Neural cell (in vitro differentiated cells): ENCODE measurements around the gene PRKD1. TPM values are rescaled to one million over a fixed set of nuclear protein-coding genes. Genes with fewer than 3 reads are reported as not detected.

Experiments used
- H2AFZ ChIP-seq: fragments of 200-600, 300-800 bp; sonication (generic), shearing (Covaris generic); 2 replicates; pipeline ENCODE4 v1.6.0; 2014; ENCODE audit warnings: low read depth, mild to moderate bottlenecking, antibody characterized with exemption, low read length, moderate library complexity
- H3F3A ChIP-seq: fragments of 200-600 bp; shearing (Covaris generic); 2 replicates; pipeline ENCODE4 v1.6.1; 2016; ENCODE audit warnings: mild to moderate bottlenecking, moderate library complexity, mixed read lengths, antibody characterized with exemption, low read length; ENCODE audit not compliant: insufficient read depth, poor library complexity, severe bottlenecking
- H3K27ac ChIP-seq: fragments of 200-600, 300-800 bp; sonication (generic), shearing (Covaris generic); 2 replicates; pipeline ENCODE4 v1.5.1; 2014; ENCODE audit warnings: mild to moderate bottlenecking, low read length, moderate library complexity
- H3K27me3 ChIP-seq: fragments of 300-800, 200-600 bp; sonication (generic), shearing (Covaris generic); 2 replicates; pipeline ENCODE4 v1.6.0; 2014; ENCODE audit warnings: mild to moderate bottlenecking, low read depth, low read length, moderate library complexity; ENCODE audit not compliant: insufficient read depth
- H3K36me3 ChIP-seq: fragments of 300-800, 200-600 bp; sonication (generic), shearing (Covaris generic); 2 replicates; pipeline ENCODE4 v1.5.1; 2014; ENCODE audit warnings: mild to moderate bottlenecking, antibody characterized with exemption, low read length, moderate library complexity; ENCODE audit not compliant: insufficient read depth
- H3K4me2 ChIP-seq: fragments of 300-800, 200-600 bp; sonication (generic), shearing (Covaris generic); 2 replicates; pipeline ENCODE4 v1.6.0; 2014; ENCODE audit warnings: mild to moderate bottlenecking, low read length
- H3K4me3 ChIP-seq: fragments of 300-800, 200-600 bp; sonication (generic), shearing (Covaris generic); 2 replicates; pipeline ENCODE4 v1.5.1; 2014; ENCODE audit warnings: mild to moderate bottlenecking, low read length, moderate library complexity
- H3K79me2 ChIP-seq: fragments of 200-600 bp; shearing (Covaris generic); replicated peaks from 2 replicates; pipeline ENCODE4 v1.6.0; 2014; ENCODE audit warnings: mild to moderate bottlenecking, low read length, moderate library complexity; ENCODE audit not compliant: insufficient read depth
- H3K9ac ChIP-seq: fragments of 300-800, 200-600 bp; sonication (generic), shearing (Covaris generic); 2 replicates; pipeline ENCODE4 v1.6.1; 2016; ENCODE audit warnings: mild to moderate bottlenecking, low read length, mixed read lengths
- H3K9me2 ChIP-seq: fragments of 200-600 bp; shearing (Covaris generic); 2 replicates; pipeline ENCODE4 v1.6.1; 2016; ENCODE audit warnings: mild to moderate bottlenecking, low read length, mixed read lengths; ENCODE audit not compliant: insufficient read depth
- H3K9me3 ChIP-seq: fragments of 200-600, 300-800 bp; sonication (generic), shearing (Covaris generic); 2 replicates; pipeline ENCODE4 v1.6.1; 2016; ENCODE audit warnings: mild to moderate bottlenecking, mixed run types, low read length, moderate library complexity, mixed read lengths
- H4K20me1 ChIP-seq: fragments of 200-600 bp; shearing (Covaris generic); 2 replicates; pipeline ENCODE4 v1.6.1; 2016; ENCODE audit warnings: mild to moderate bottlenecking, mixed run types; ENCODE audit not compliant: insufficient read depth
- EP300 ChIP-seq: fragments of 450-650 bp; conservative IDR thresholded peaks from 2 replicates; pipeline ENCODE4 v1.6.1; 2014; ENCODE audit warnings: antibody characterized with exemption, mild to moderate bottlenecking, moderate library complexity; ENCODE audit not compliant: poor library complexity, severe bottlenecking
- EZH2 ChIP-seq: fragments of 200-600, 300-800 bp; shearing (Covaris generic), sonication (generic); IDR thresholded peaks from 2 replicates; pipeline ENCODE4 v1.6.1; 2014; ENCODE audit warnings: antibody characterized with exemption, low read length, borderline replicate concordance, mild to moderate bottlenecking; ENCODE audit not compliant: insufficient read depth, poor library complexity, severe bottlenecking
- MXI1 ChIP-seq: fragments of 450-650 bp; conservative IDR thresholded peaks from 2 replicates; pipeline ENCODE4 v1.6.1; 2014; ENCODE audit warnings: antibody characterized with exemption, mild to moderate bottlenecking; ENCODE audit not compliant: poor library complexity, severe bottlenecking
- POLR2AphosphoS5 ChIP-seq: IDR thresholded peaks from 2 replicates; pipeline ENCODE4 v1.6.1; 2012
- RAD21 ChIP-seq: fragments of 450-650 bp; conservative IDR thresholded peaks from 2 replicates; pipeline ENCODE4 v1.6.1; 2014; ENCODE audit warnings: antibody characterized with exemption, mild to moderate bottlenecking, moderate library complexity
- SMC3 ChIP-seq: fragments of 450-650 bp; conservative IDR thresholded peaks from 2 replicates; pipeline ENCODE4 v1.6.1; 2014; ENCODE audit warnings: antibody characterized with exemption, mild to moderate bottlenecking, moderate library complexity; ENCODE audit not compliant: poor library complexity
- TAF1 ChIP-seq: IDR thresholded peaks from 2 replicates; pipeline ENCODE4 v1.6.1; 2012; ENCODE audit warnings: low read depth
- polyA plus RNA-seq: library from polyadenylated mRNA; depleted of rRNA; stranded (reverse); fragments of >200 nt; gene quantifications from 2 replicates; pipeline ENCODE4 v1.2.3, GENCODE V29; 2014
- TF ChIP-seq, protein P1 (sequence below): IDR thresholded peaks from 2 replicates; pipeline ENCODE4 v1.6.1; 2012; ENCODE audit warnings: borderline replicate concordance
- TF ChIP-seq, protein P2 (sequence below): fragments of 450-650 bp; IDR thresholded peaks from 2 replicates; pipeline ENCODE4 v1.5.1; 2014; ENCODE audit warnings: antibody characterized with exemption, mild to moderate bottlenecking, moderate library complexity; ENCODE audit not compliant: poor library complexity, severe bottlenecking

The PRKD1 gene
- polyA plus RNA-seq, 1 donor from 2014 or later = 9.6 TPM

DNA sequence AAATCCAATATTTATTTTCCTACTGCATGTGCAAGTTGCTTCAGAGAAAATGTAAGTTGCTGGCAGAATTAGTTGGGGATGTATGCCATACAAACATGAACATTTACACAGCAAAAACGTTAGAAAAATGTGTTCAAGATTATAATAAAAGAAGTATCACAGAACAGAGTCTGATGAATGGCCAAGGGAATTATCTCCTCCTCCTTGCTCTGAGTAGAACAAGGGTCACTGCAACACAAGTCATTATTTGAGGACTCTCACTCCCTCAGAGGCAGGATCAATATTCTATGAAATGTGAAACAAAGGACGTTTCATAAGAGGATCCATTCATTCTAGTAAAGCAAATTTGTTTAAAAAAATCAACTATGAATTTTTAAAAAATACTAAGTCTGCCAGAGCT, 177.8 kb downstream of the PRKD1 start:
- no peak overlapping the region for H3K4me3 ChIP-seq
- H4K20me1 ChIP-seq = no peaks in the 10 kb centered on the region
- no peaks in the 10 kb centered on the region for H3K9me3 ChIP-seq
- H3K9ac ChIP-seq = no peak overlapping the region
- no peak overlapping the region for H3K4me2 ChIP-seq
- H3F3A ChIP-seq = no peaks in the 10 kb centered on the region
- no peaks in the 10 kb centered on the region for H3K27me3 ChIP-seq
- H3K36me3 ChIP-seq = no peaks in the 10 kb centered on the region
- no peaks in the 10 kb centered on the region for H3K79me2 ChIP-seq
- no peak overlapping the region for H3K27ac ChIP-seq
- H2AFZ ChIP-seq = no peak overlapping the region
- no peaks in the 10 kb centered on the region for H3K9me2 ChIP-seq
- TF ChIP-seq EZH2 = no peak
- TF ChIP-seq, protein P1, sequence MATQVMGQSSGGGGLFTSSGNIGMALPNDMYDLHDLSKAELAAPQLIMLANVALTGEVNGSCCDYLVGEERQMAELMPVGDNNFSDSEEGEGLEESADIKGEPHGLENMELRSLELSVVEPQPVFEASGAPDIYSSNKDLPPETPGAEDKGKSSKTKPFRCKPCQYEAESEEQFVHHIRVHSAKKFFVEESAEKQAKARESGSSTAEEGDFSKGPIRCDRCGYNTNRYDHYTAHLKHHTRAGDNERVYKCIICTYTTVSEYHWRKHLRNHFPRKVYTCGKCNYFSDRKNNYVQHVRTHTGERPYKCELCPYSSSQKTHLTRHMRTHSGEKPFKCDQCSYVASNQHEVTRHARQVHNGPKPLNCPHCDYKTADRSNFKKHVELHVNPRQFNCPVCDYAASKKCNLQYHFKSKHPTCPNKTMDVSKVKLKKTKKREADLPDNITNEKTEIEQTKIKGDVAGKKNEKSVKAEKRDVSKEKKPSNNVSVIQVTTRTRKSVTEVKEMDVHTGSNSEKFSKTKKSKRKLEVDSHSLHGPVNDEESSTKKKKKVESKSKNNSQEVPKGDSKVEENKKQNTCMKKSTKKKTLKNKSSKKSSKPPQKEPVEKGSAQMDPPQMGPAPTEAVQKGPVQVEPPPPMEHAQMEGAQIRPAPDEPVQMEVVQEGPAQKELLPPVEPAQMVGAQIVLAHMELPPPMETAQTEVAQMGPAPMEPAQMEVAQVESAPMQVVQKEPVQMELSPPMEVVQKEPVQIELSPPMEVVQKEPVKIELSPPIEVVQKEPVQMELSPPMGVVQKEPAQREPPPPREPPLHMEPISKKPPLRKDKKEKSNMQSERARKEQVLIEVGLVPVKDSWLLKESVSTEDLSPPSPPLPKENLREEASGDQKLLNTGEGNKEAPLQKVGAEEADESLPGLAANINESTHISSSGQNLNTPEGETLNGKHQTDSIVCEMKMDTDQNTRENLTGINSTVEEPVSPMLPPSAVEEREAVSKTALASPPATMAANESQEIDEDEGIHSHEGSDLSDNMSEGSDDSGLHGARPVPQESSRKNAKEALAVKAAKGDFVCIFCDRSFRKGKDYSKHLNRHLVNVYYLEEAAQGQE = no peak
- TF ChIP-seq TAF1 = no peak
- TF ChIP-seq POLR2AphosphoS5 = no peak
- TF ChIP-seq RAD21 = no peak
- TF ChIP-seq SMC3 = no peak
- TF ChIP-seq, protein P2, sequence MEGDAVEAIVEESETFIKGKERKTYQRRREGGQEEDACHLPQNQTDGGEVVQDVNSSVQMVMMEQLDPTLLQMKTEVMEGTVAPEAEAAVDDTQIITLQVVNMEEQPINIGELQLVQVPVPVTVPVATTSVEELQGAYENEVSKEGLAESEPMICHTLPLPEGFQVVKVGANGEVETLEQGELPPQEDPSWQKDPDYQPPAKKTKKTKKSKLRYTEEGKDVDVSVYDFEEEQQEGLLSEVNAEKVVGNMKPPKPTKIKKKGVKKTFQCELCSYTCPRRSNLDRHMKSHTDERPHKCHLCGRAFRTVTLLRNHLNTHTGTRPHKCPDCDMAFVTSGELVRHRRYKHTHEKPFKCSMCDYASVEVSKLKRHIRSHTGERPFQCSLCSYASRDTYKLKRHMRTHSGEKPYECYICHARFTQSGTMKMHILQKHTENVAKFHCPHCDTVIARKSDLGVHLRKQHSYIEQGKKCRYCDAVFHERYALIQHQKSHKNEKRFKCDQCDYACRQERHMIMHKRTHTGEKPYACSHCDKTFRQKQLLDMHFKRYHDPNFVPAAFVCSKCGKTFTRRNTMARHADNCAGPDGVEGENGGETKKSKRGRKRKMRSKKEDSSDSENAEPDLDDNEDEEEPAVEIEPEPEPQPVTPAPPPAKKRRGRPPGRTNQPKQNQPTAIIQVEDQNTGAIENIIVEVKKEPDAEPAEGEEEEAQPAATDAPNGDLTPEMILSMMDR = no peak
- TF ChIP-seq MXI1 = no peak
- no peak for TF ChIP-seq EP300

DNA sequence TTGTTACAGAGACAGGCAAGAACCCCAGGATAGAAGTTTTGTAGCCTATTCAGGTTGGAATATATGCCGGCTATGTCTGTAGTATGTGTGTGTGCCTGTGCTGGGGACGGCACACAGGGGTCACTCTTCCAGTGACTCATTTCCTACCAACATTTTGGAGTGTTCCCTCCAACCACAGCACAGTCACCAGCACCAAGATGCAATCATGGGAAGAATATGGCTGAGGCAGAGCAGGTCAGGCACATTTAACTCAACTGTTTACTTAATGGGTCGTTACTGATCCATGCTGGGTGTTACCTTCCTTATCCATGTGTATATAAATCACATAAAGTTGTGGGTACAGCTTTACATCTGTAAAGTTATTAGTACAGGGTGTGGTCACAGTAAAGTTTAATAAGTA, 178.3 kb downstream of the PRKD1 start:
- Histone ChIP-seq H3K36me3 (no peaks in the 10 kb centered on the region), H2AFZ (no peak overlapping the region), H3K9me2 (no peaks in the 10 kb centered on the region), H3K9ac (no peak overlapping the region), H3K27ac (no peak overlapping the region), H4K20me1 (no peaks in the 10 kb centered on the region), H3K79me2 (no peaks in the 10 kb centered on the region), H3F3A (no peaks in the 10 kb centered on the region), H3K9me3 (no peaks in the 10 kb centered on the region), H3K4me2 (no peak overlapping the region), H3K27me3 (no peaks in the 10 kb centered on the region), H3K4me3 (no peak overlapping the region)
- TF ChIP-seq EZH2 (no peak), TAF1 (no peak), MXI1 (no peak), RAD21 (no peak), SMC3 (no peak), EP300 (no peak)
- TF ChIP-seq, protein P2 = no peak
- TF ChIP-seq, protein P1 = no peak
